Sigmoid colon (tissue), 7 donors: Measurements from ENCODE around the gene SOS1. TPM values are rescaled to one million over a fixed set of nuclear protein-coding genes. Genes with fewer than 3 reads are reported as not detected.

Experiments used
- DNase-seq: peaks from one replicate; pipeline ENCODE4 v3.0.0-alpha.2; 2019
- H3K27ac ChIP-seq, 4 donors: fragments of 200-600 bp; sonication (generic); one replicate each; pipeline ENCODE4 v1.5.1; 2016 to 2019; ENCODE audit warnings: mild to moderate bottlenecking in 1 of 4
- H3K27me3 ChIP-seq, 3 donors: fragments of 200-600 bp; sonication (generic); one replicate each; pipeline ENCODE4 v1.5.1; 2019; ENCODE audit warnings: mild to moderate bottlenecking in 1 of 3
- H3K36me3 ChIP-seq, 4 donors: fragments of 200-600 bp; sonication (generic); one replicate each; pipeline ENCODE4 v1.5.1; 2016 to 2019
- H3K4me1 ChIP-seq, 4 donors: fragments of 200-600 bp; sonication (generic); one replicate each; pipeline ENCODE4 v1.5.1; 2017 to 2019
- H3K4me3 ChIP-seq, 4 donors: fragments of 200-600 bp; sonication (generic); one replicate each; pipeline ENCODE4 v1.5.1; 2017 to 2019; ENCODE audit warnings: mild to moderate bottlenecking in 2 of 4, moderate library complexity in 1 of 4
- H3K9me3 ChIP-seq, 4 donors: fragments of 200-600 bp in 3 of 4; sonication (generic) in 3 of 4; one replicate each; pipeline versions ENCODE4 v1.5.1 to v1.6.1; 2013 to 2019
- EP300 ChIP-seq, 4 donors: sonication (generic); formaldehyde crosslinking; IDR thresholded peaks; one replicate each; pipeline ENCODE4 v1.6.1; 2017; ENCODE audit warnings: antibody characterized with exemption in 4 of 4
- POLR2A ChIP-seq, 2 donors: fragments of 450-650 bp; IDR thresholded peaks; one replicate each; pipeline ENCODE4 v1.6.1; 2016; ENCODE audit warnings: antibody characterized with exemption in 2 of 2, mild to moderate bottlenecking in 2 of 2, moderate library complexity in 2 of 2
- POLR2AphosphoS5 ChIP-seq, 4 donors: sonication (generic); formaldehyde crosslinking; IDR thresholded peaks; one replicate each; pipeline ENCODE4 v1.6.1; 2017; ENCODE audit warnings: antibody characterized with exemption in 4 of 4
- WGBS, 2 donors: extraction: QIAGEN DNeasy Blood & Tissue Kit; methylation state at CpG; one replicate each; pipeline ENCODE4 v1.1.7; 2013; 5-methylcytosine and 5-hydroxymethylcytosine counted together
- intact Hi-C: fragments of 100-400 bp; cut with DNase I; formaldehyde crosslinking; loops from one replicate; pipeline ENCODE4 v1.15.1; 2023
- polyA plus RNA-seq, 3 donors: library from polyadenylated mRNA; stranded (reverse); fragments of 200-250 nt; gene quantifications; one replicate each; pipeline ENCODE4 v1.2.3, GENCODE V29; 2013
- total RNA-seq, 4 donors: library from RNA; depleted of rRNA; stranded (reverse); fragments of >200 nt; gene quantifications; one replicate each; pipeline ENCODE4 v1.1.0, GENCODE V29; 2016
- TF ChIP-seq, protein P1 (sequence below), 4 experiments: fragments of 450-650 bp in 3 of 4; fragments of 200-600 bp in 1 of 4; IDR thresholded peaks; one replicate each; pipeline ENCODE4 v1.5.1; 2016 to 2019; ENCODE audit warnings: antibody characterized with exemption in 4 of 4, mild to moderate bottlenecking in 3 of 4, moderate library complexity in 2 of 4
- donor health status: healthy with polysubstance abuse.
- donor health status: Bipolar disorder and iron deficiency.
- donor health status: healthy.

SOS1 gene
- total and polyA plus RNA-seq, 7 donors = 5.4 to 72.0 (median 30.8) TPM

DNA sequence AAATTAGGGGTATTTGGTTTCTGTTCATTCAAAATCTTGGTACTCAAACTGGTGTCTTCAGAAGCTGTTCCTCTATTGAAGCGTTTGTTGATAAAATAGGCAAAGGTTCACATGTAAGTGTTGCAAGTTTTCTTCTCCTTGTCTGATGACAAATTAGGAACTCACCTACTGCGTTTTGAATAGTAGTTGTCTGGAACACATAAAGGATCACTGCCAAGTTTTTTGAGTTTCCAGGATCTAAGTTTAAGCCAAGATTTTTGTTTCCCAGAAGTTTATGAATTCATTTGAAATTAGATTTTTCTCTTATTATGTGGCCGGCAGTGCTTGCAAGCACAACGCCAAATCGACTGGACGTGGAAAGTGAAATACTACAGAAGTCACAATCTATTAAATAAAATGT lies 145.8 kb downstream of the SOS1 start:
- intact Hi-C loops = no loop called here
- H3K36me3 ChIP-seq = no peaks in the 10 kb centered on the region

DNA sequence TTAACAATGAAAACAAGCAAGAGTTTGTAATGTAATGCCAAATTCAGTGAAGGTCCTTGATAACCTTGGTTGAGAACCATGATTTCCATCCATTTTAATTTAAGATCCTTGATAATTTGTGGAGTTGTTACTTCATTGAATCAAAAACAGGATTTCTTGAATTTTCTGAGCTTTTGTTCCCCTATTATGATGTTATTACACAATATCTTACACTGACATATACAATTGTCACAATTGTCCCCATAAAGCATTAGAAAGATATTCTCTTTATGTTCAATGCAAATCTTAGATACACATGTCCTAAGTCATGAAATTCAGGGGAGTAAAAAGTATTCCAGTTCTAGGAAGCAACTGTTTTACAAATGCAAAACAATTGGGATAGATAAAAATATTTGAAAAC lies 147.6 kb downstream of the SOS1 start:
- intact Hi-C loops = no loop called here
- Histone ChIP-seq H3K36me3 (no peaks in the 10 kb centered on the region), H3K27ac (no peak overlapping the region), H3K9me3 (no peaks in the 10 kb centered on the region), H3K27me3 (no peaks in the 10 kb centered on the region), H3K4me1 (no peaks in the 10 kb centered on the region), H3K4me3 (no peak overlapping the region)
- TF ChIP-seq POLR2A (IDR thresholded peaks at IDR 0.05) = no peak
- TF ChIP-seq, protein P1, sequence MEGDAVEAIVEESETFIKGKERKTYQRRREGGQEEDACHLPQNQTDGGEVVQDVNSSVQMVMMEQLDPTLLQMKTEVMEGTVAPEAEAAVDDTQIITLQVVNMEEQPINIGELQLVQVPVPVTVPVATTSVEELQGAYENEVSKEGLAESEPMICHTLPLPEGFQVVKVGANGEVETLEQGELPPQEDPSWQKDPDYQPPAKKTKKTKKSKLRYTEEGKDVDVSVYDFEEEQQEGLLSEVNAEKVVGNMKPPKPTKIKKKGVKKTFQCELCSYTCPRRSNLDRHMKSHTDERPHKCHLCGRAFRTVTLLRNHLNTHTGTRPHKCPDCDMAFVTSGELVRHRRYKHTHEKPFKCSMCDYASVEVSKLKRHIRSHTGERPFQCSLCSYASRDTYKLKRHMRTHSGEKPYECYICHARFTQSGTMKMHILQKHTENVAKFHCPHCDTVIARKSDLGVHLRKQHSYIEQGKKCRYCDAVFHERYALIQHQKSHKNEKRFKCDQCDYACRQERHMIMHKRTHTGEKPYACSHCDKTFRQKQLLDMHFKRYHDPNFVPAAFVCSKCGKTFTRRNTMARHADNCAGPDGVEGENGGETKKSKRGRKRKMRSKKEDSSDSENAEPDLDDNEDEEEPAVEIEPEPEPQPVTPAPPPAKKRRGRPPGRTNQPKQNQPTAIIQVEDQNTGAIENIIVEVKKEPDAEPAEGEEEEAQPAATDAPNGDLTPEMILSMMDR (IDR thresholded peaks at IDR 0.05) = no peak
- no peak for TF ChIP-seq POLR2AphosphoS5 (IDR thresholded peaks at IDR 0.05)
- no peak for TF ChIP-seq EP300 (IDR thresholded peaks at IDR 0.05)
- DNase-seq = no peak

More for the DNA sequence above, 145.8 kb downstream of the SOS1 start:
- no peaks in the 10 kb centered on the region for H3K4me1 ChIP-seq
- no peak for TF ChIP-seq POLR2A (IDR thresholded peaks at IDR 0.05)
- TF ChIP-seq POLR2AphosphoS5 (IDR thresholded peaks at IDR 0.05) = no peak
- no peak for TF ChIP-seq EP300 (IDR thresholded peaks at IDR 0.05)
- TF ChIP-seq, protein P1 (IDR thresholded peaks at IDR 0.05) = no peak
- H3K27me3 ChIP-seq = no peaks in the 10 kb centered on the region
- peak overlapping the region in 2 of 4 donors; percentile 2 to 39 for H3K27ac ChIP-seq
- no peak overlapping the region for H3K4me3 ChIP-seq
- WGBS, 2 donors = 84 to 93% methylated on average over 6 of the region's 6 CpGs
- H3K9me3 ChIP-seq = no peaks in the 10 kb centered on the region
- DNase-seq = no peak

DNA sequence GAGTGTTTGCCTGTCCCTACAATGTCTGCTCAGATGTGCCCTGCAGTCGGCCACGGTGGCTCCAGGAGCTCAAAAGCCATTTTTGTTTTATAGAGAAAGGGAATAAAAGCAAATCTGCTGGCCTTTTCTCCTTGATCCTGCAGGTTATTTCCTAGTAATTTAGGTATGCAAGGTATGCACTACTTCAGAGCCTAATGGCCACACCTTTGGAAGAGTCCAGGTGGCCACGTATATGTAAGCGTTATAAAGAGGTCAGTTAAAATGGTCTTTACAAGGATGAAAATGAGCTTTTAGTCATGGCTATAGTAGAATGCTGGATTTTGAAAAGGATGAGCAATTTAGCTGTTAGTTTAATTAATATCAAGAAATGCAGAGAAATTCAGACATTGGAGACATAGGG lies 149.5 kb downstream of the SOS1 start:
- intact Hi-C loops = no loop called here
- Histone ChIP-seq H3K4me3 (no peak overlapping the region), H3K36me3 (no peaks in the 10 kb centered on the region), H3K9me3 (no peaks in the 10 kb centered on the region), H3K4me1 (no peaks in the 10 kb centered on the region), H3K27ac (no peak overlapping the region), H3K27me3 (no peaks in the 10 kb centered on the region)
- WGBS, 2 donors = 90 to 92% methylated on average over 4 of the region's 4 CpGs
- TF ChIP-seq POLR2A (IDR thresholded peaks at IDR 0.05) = no peak
- no peak for TF ChIP-seq EP300 (IDR thresholded peaks at IDR 0.05)
- no peak for TF ChIP-seq POLR2AphosphoS5 (IDR thresholded peaks at IDR 0.05)
- TF ChIP-seq, protein P1 (IDR thresholded peaks at IDR 0.05) = no peak
- no peak for DNase-seq

DNA sequence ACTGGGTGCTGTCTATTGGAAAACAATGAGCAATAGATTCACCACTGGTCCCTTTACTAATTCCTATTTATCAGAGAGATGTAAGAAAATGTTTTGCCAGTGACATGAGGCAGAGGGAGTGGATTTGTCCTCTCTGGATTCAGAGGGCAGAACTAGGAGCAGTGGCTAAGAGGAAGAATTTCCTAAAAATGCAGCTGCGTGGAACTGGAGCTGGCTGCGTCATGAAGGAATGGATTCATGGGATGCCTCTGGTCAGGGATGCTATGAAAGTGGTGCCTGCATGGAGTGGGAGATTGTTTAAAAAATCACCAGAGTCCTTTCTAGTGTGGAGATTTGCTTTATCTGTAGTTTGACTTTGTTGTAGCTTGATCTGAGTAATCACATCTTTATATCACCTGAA lies 152.8 kb downstream of the SOS1 start:
- DNase-seq = no peak
- intact Hi-C loops = no loop called here
- WGBS, 2 donors = 96 to 98% methylated on average over 2 of the region's 2 CpGs
- no peak overlapping the region for H3K27ac ChIP-seq
- no peak overlapping the region for H3K4me3 ChIP-seq
- no peaks in the 10 kb centered on the region for H3K9me3 ChIP-seq
- H3K4me1 ChIP-seq = no peaks in the 10 kb centered on the region
- no peaks in the 10 kb centered on the region for H3K27me3 ChIP-seq
- no peak for TF ChIP-seq EP300 (IDR thresholded peaks at IDR 0.05)
- TF ChIP-seq POLR2AphosphoS5 (IDR thresholded peaks at IDR 0.05) = no peak
- TF ChIP-seq POLR2A (IDR thresholded peaks at IDR 0.05) = no peak
- TF ChIP-seq, protein P1 (IDR thresholded peaks at IDR 0.05) = no peak
- no peaks in the 10 kb centered on the region for H3K36me3 ChIP-seq

DNA sequence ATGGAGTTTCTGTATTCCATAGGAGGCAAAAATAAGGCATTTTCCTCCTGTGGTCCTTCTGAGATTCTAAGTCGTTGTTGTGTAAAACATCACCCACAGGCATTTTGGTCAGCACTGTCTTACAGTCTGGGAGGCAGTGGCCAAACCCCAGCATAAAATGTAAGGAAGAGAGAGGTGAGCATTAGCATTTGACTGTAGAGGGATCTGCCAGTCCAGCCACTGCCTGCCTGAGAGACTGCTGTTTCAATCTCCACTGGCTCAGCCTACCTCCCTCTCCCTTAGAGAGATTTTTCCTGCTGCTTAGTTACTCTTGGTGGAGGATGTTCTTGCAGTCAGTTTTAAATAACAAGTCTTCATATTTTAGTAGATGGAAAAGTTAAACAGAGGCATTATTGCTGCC lies 154.2 kb downstream of the SOS1 start:
- Histone ChIP-seq H3K4me1 (no peaks in the 10 kb centered on the region), H3K36me3 (no peaks in the 10 kb centered on the region), H3K4me3 (no peak overlapping the region), H3K27me3 (no peaks in the 10 kb centered on the region), H3K27ac (no peak overlapping the region), H3K9me3 (no peaks in the 10 kb centered on the region)
- no peak for TF ChIP-seq POLR2AphosphoS5 (IDR thresholded peaks at IDR 0.05)
- intact Hi-C loops = no loop called here
- no peak for DNase-seq
- WGBS, 2 donors = 77 to 84% methylated on average over 1 of the region's 1 CpG
